HepG2 (cell line): ENCODE data around the gene BBC3.

ENCODE experiments used
- ARID4A ChIP-seq: sonication (generic); formaldehyde crosslinking; IDR thresholded peaks from 2 replicates; pipeline ENCODE4 v1.5.0; 2020; ENCODE audit warnings: mild to moderate bottlenecking, missing genetic modification reagents, borderline replicate concordance
- CEBPB ChIP-seq: IDR thresholded peaks from 2 replicates; pipeline ENCODE4 v1.6.1; 2011; ENCODE audit warnings: low read depth, low read length, improper control_type of control experiment, borderline replicate concordance
- CTCF ChIP-seq: sonication (generic); formaldehyde crosslinking; IDR thresholded peaks from 2 replicates; pipeline ENCODE4 v1.5.0; 2020; ENCODE audit warnings: mild to moderate bottlenecking, missing genetic modification reagents, moderate library complexity
- FOSL1 ChIP-seq: sonication (generic); formaldehyde crosslinking; IDR thresholded peaks from 2 replicates; pipeline ENCODE4 v1.9.0; 2021; ENCODE audit warnings: missing genetic modification reagents, borderline replicate concordance
- NPAS2 ChIP-seq: sonication (generic); formaldehyde crosslinking; IDR thresholded peaks from 2 replicates; pipeline ENCODE4 v1.8.0; 2022; ENCODE audit warnings: mild to moderate bottlenecking, missing genetic modification reagents, borderline replicate concordance
- POLR2AphosphoS5 ChIP-seq: IDR thresholded peaks from 2 replicates; pipeline ENCODE4 v1.6.1; 2012; ENCODE audit warnings: low read depth, low read length
- REST ChIP-seq, 2 experiments: IDR thresholded peaks; 2 replicates each; pipeline ENCODE4 v1.6.1; 2011 to 2012; ENCODE audit warnings: low read length in 2 of 2, borderline replicate concordance in 1 of 2, low read depth in 1 of 2, mild to moderate bottlenecking in 1 of 2, moderate library complexity in 1 of 2
- ZNF33A ChIP-seq: sonication (generic); formaldehyde crosslinking; IDR thresholded peaks from 2 replicates; pipeline ENCODE4 v1.5.1; 2020; ENCODE audit warnings: missing genetic modification reagents, mild to moderate bottlenecking, moderate library complexity, borderline replicate concordance

GRCh38 chr19:47228168-47228936 lies 2.6 kb downstream of the BBC3 start:
- TF ChIP-seq CEBPB (no peak), REST (IDR thresholded peaks at IDR 0.05; ENCODE audit: borderline replicate concordance in 1 of 2, low read depth in 1 of 2, low read length in 2 of 2) (no peak), NPAS2 (CRISPR knock-in tag) (no peak), FOSL1 (CRISPR knock-in tag) (no peak), CTCF (CRISPR knock-in tag) (no peak), ARID4A (CRISPR knock-in tag) (no peak; the same call in none of the 2 replicates), POLR2AphosphoS5 (no peak), ZNF33A (CRISPR knock-in tag) (no peak)
